ENCODE measurements around the gene SLC25A15.

DNA sequence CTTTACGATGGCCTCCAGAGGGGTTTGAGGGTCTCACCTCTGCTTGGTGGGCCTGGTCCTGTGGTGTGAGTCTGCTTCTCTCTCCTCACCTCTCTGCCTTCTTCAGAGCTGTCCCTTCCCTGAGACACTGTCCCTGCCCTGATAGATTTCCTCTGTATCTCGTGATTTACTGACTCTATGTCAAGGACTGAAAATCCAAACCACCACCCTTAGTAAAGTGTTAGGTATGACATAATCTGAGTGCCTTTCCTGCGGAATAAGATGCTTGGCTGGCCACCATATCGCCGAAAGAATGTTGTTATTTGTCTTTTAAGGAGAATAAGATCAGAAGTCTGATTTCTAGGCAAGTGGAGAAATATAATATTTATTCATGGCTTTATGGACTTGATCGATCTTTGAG lies 7.2 kb downstream of the SLC25A15 start:
- TF ChIP-seq EZH2 (IDR thresholded peaks at IDR 0.05; ENCODE audit: borderline replicate concordance) (no peak), EZH2phosphoT487 (IDR thresholded peaks at IDR 0.05; ENCODE audit: low read depth, severe bottlenecking, unreplicated experiment) (no peak)
- TF ChIP-seq, protein P1, sequence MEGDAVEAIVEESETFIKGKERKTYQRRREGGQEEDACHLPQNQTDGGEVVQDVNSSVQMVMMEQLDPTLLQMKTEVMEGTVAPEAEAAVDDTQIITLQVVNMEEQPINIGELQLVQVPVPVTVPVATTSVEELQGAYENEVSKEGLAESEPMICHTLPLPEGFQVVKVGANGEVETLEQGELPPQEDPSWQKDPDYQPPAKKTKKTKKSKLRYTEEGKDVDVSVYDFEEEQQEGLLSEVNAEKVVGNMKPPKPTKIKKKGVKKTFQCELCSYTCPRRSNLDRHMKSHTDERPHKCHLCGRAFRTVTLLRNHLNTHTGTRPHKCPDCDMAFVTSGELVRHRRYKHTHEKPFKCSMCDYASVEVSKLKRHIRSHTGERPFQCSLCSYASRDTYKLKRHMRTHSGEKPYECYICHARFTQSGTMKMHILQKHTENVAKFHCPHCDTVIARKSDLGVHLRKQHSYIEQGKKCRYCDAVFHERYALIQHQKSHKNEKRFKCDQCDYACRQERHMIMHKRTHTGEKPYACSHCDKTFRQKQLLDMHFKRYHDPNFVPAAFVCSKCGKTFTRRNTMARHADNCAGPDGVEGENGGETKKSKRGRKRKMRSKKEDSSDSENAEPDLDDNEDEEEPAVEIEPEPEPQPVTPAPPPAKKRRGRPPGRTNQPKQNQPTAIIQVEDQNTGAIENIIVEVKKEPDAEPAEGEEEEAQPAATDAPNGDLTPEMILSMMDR (IDR thresholded peaks at IDR 0.05; ENCODE audit: poor library complexity): no peak

Measured in hepatocyte (in vitro differentiated cells).